Measurements from ENCODE around the gene SIRT3.
A peak's percentile ranks its signal among the peaks of the same experiment; 100 is the strongest.

Gene SIRT3

GRCh38 chr11:213111-213510 is 23.0 kb downstream of the SIRT3 start:
- DNase-seq = no peak

- no peak for DNase-seq
Observed at GRCh38 chr11:212150-213100, 23.7 kb downstream of the SIRT3 start.

- DNase-seq = no peak
Observed at GRCh38 chr11:211741-212140, 24.4 kb downstream of the SIRT3 start.

- no peak for DNase-seq
Observed at GRCh38 chr11:211295-211694, 24.8 kb downstream of the SIRT3 start.

- no peak for DNase-seq
Observed at GRCh38 chr11:210803-211180, 25.4 kb downstream of the SIRT3 start.

- DNase-seq = no peak
Observed at GRCh38 chr11:210122-210802, 25.9 kb downstream of the SIRT3 start.

- no peak for DNase-seq
Observed at GRCh38 chr11:209275-210121, 26.6 kb downstream of the SIRT3 start.

- DNase-seq = no peak
Observed at GRCh38 chr11:208917-209260, 27.3 kb downstream of the SIRT3 start.

- DNase-seq = peak; percentile 82
Observed at GRCh38 chr11:208181-208916, 27.8 kb downstream of the SIRT3 start.

GRCh38 chr11:207863-208180 is 28.3 kb downstream of the SIRT3 start:
- DNase-seq = peak; percentile 53

- DNase-seq = peak; percentile 99
Observed at GRCh38 chr11:207208-207862, 28.8 kb downstream of the SIRT3 start, which contains the start of the genes BET1L and RIC8A. BET1L (minus strand) TSS chr11:207399; CDS start chr11:207321, 78 bp downstream. RIC8A (plus strand) TSS chr11:207708; CDS start chr11:208855, 1,147 bp downstream.

GRCh38 chr11:206526-207207 is 29.5 kb downstream of the SIRT3 start:
- peak; percentile 16 for DNase-seq

GRCh38 chr11:206002-206384 is 30.1 kb downstream of the SIRT3 start:
- no peak for DNase-seq

GRCh38 chr11:205221-206001 is 30.7 kb downstream of the SIRT3 start:
- no peak for DNase-seq

- DNase-seq = no peak
Observed at GRCh38 chr11:204587-205109, 31.5 kb downstream of the SIRT3 start.

- no peak for DNase-seq
Observed at GRCh38 chr11:203945-204586, 32.1 kb downstream of the SIRT3 start.

- no peak for DNase-seq
Observed at GRCh38 chr11:203056-203944, 32.8 kb downstream of the SIRT3 start.

- DNase-seq = no peak
Observed at GRCh38 chr11:202490-202889, 33.7 kb downstream of the SIRT3 start.

GRCh38 chr11:201966-202365 is 34.2 kb downstream of the SIRT3 start:
- no peak for DNase-seq

Measured in CD4-positive, alpha-beta T cell treated with Interferon gamma for 1 hour (primary cell).